ENCODE data around the gene LAGE3.
A peak's percentile ranks its signal among the peaks of the same experiment; 100 is the strongest.

LAGE3 gene

GRCh38 chrX:154478728-154479622, at the start of gene LAGE3:
Gene LAGE3 (minus strand): TSS chrX:154479281. CDS start chrX:154478915, 366 bp downstream.
- DNase-seq (ENCODE audit: low read depth in 2 of 2), result peak; percentile 65 to 67

GRCh38 chrX:154526901-154527675, 48.0 kb upstream of the LAGE3 start:
- DNase-seq (ENCODE audit: low read depth in 2 of 2), result peak; percentile 45 to 47

- DNase-seq (ENCODE audit: low read depth in 2 of 2), result no peak
These were observed 46.8 kb upstream of the LAGE3 start for GRCh38 chrX:154525606-154526490.

- DNase-seq (ENCODE audit: low read depth in 2 of 2), result no peak
These were observed 40.3 kb upstream of the LAGE3 start for GRCh38 chrX:154519389-154519788.

GRCh38 chrX:154517101-154517781, 38.2 kb upstream of the LAGE3 start:
- DNase-seq (ENCODE audit: low read depth in 2 of 2), result no peak

GRCh38 chrX:154516656-154517100, 37.6 kb upstream of the LAGE3 start:
- peak; percentile 21 to 23 for DNase-seq (ENCODE audit: low read depth in 2 of 2)

GRCh38 chrX:154515966-154516655, 37.0 kb upstream of the LAGE3 start, which contains the start of gene FAM3A:
Gene FAM3A (minus strand): TSS chrX:154516232. CDS start chrX:154515772, 460 bp downstream.
- peak; percentile 65 to 71 for DNase-seq (ENCODE audit: low read depth in 2 of 2)

GRCh38 chrX:154515090-154515965, 36.2 kb upstream of the LAGE3 start:
- no peak for DNase-seq (ENCODE audit: low read depth in 2 of 2)

- DNase-seq (ENCODE audit: low read depth in 2 of 2), result no peak
These were observed 34.6 kb upstream of the LAGE3 start for GRCh38 chrX:154513716-154514115.

GRCh38 chrX:154512879-154513553, 33.9 kb upstream of the LAGE3 start:
- DNase-seq (ENCODE audit: low read depth in 2 of 2), result no peak

- no peak for DNase-seq (ENCODE audit: low read depth in 2 of 2)
These were observed 32.7 kb upstream of the LAGE3 start for GRCh38 chrX:154511761-154512160.

GRCh38 chrX:154509455-154509854, 30.4 kb upstream of the LAGE3 start:
- no peak for DNase-seq (ENCODE audit: low read depth in 2 of 2)

- DNase-seq (ENCODE audit: low read depth in 2 of 2), result no peak
These were observed 29.3 kb upstream of the LAGE3 start for GRCh38 chrX:154508384-154508745.

- DNase-seq (ENCODE audit: low read depth in 2 of 2), result no peak
These were observed 28.7 kb upstream of the LAGE3 start for GRCh38 chrX:154507673-154508383.

- no peak for DNase-seq (ENCODE audit: low read depth in 2 of 2)
These were observed 27.6 kb upstream of the LAGE3 start for GRCh38 chrX:154506483-154507332.

GRCh38 chrX:154505734-154506133, 26.7 kb upstream of the LAGE3 start:
- DNase-seq (ENCODE audit: low read depth in 2 of 2), result no peak

GRCh38 chrX:154502989-154503388, 23.9 kb upstream of the LAGE3 start:
- no peak for DNase-seq (ENCODE audit: low read depth in 2 of 2)
